ELR (cell line): ENCODE results near the gene CFAP47.
A peak's percentile ranks its signal among the peaks of the same experiment; 100 is the strongest.
"Not testable (repeated sequence)": the region's sequence is repeated elsewhere in the genome, so short reads cannot be mapped to it uniquely, and the experiment has no call there.

Experiments
- DNase-seq: peaks from one replicate; pipeline ENCODE4 v3.0.0-alpha.2; 2015; ENCODE audit warnings: low read depth

The CFAP47 gene

GRCh38 chrX:36218801-36219200 is 299.3 kb downstream of the CFAP47 start:
- no peak for DNase-seq

- DNase-seq = not testable (repeated sequence)
These were observed 315.4 kb downstream of the CFAP47 start for GRCh38 chrX:36234840-36235528.

DNA sequence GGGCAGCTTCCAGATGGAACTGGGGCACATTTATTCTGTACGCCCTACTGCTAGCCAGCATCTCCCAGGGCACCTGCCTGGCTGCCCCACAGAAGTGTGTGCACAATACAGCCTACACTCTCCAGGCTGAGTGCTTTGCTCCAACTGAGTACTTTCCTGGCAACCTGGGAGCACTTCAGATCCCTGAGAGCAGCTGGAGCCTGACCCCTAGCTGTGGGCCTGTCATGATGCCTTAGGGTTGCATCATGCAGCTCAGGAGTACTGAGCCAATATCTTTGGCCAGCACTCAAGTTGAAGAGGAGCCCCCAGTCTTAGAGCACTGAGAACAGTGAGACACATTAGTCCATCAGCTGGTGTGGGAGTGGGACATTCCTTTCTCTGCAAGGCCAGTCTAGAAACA is 321.9 kb downstream of the CFAP47 start:
- DNase-seq = no peak

- no peak for DNase-seq
These were observed 346.6 kb downstream of the CFAP47 start for GRCh38 chrX:36266155-36266554.

DNA sequence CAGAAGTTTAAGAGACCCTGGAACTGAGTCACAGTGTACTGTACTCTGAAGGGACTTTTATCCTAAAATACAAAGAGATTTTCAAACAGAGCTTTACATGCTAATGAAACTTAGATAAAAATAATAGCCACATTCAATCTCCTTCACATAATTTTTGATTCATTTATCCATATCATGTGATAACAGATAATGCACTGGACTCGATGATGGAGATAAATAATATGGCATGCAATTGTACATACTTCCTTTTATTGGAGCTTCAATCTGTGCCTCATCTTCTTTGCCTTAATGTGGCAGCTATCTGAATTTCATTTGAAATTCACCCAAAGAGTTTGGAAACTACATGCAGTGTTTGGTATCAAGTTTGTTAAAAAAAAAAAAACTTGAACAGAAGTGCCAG is 390.6 kb downstream of the CFAP47 start:
- no peak for DNase-seq

GRCh38 chrX:36314303-36314702 is 394.8 kb downstream of the CFAP47 start:
- DNase-seq = no peak

- DNase-seq = peak; percentile 48
These were observed 415.0 kb downstream of the CFAP47 start for GRCh38 chrX:36334572-36334971.

DNA sequence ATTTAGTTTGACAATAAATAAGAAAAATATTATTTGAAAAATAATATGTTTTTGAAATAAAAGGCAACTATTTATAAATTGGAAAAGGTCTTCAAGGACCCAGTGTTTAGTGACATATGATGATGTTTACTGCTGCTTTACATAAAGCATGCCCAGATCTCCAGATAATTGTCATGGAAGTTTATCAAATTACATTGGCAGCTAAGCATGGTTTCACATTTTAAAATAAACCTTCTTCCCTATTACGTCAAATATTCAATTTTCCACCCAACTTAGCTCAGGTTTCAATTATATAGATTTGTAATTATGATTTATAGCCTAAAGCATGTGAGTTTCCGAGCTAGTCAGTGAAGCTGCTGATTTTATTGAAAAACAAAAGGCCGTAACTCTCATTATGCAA is 417.2 kb downstream of the CFAP47 start:
- no peak for DNase-seq

DNA sequence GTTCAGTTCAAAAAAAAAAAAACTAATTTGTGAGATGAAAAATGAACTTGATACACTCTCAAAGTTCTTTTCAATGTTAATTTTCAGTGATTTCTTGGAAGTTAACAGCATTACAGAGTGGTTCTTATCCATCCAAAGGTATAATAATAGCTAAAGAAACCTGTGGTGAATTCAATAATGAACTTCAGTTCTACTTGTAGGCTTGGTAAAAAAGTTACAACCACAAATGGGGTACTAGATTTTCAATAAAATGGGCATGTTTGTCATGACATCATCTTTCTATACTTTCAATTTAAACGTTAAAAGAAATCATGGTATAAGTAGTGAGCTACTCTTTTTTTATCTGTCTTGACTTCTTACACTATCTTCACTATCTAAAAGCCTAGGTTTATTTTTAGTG is 424.8 kb downstream of the CFAP47 start:
- DNase-seq = no peak

- DNase-seq = no peak
These were observed 429.0 kb downstream of the CFAP47 start for GRCh38 chrX:36348509-36348908.

GRCh38 chrX:36357855-36358254 is 438.3 kb downstream of the CFAP47 start:
- DNase-seq = no peak

DNA sequence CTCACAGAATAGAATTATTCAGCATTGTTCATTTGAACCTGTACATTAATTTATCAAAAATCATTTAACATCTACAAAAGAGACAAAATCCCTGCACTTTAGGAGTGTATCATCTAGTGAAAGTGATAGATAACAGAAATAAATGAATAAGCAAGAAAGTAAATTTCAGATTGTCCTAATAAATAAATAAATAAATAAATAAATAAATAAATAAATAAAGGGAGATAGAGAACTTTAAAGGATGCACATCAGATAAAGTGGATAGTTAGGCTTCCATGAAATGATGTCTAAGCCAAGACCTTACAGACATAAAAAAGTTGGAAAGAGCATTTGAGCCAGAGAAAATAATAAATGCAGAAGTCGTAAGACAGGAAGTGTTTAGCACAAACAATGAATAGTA is 444.7 kb downstream of the CFAP47 start:
- DNase-seq = no peak

- DNase-seq = no peak
These were observed 464.0 kb downstream of the CFAP47 start for GRCh38 chrX:36383495-36383894.

DNA sequence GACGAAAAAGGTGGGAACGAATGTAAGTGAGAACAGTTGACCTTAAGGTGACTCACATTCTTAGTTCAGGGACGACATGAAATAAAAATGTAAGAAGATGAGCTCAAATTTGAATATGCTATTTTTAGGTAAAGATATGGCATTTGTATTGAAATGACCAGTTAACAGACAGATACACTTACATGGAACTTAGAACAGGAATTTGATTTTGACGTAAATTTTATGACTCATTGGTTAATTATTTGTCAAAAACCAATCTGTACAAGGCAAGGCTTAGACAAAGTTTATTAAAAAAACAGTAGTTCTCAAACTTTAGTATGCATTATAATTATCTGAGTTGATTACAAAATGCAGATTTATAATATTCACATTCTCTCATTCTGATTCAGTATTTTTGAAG is 469.4 kb downstream of the CFAP47 start:
- DNase-seq = peak; percentile 15

DNA sequence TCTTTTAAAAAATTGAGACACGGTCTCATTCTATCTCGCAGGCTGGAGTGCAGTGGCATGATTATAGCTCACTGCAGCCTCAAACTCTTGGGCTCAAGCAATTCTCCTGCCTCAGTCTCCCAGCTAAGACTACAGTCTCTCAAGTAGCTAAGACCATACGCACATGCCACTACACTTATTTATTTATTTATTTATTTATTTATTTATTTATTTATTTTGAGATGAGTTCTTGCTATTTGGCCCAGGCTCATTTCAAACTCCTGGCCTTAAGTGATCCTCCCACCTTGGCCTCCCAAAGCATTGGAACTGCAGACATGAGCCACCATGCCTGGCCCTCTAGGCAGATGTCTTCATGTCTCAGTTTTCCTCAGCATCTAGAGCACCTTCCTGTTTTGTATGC is 482.2 kb downstream of the CFAP47 start:
- no peak for DNase-seq

- no peak for DNase-seq
These were observed 488.3 kb downstream of the CFAP47 start for GRCh38 chrX:36407836-36408235.

- DNase-seq = no peak
These were observed 494.5 kb downstream of the CFAP47 start for GRCh38 chrX:36414056-36414455.

DNA sequence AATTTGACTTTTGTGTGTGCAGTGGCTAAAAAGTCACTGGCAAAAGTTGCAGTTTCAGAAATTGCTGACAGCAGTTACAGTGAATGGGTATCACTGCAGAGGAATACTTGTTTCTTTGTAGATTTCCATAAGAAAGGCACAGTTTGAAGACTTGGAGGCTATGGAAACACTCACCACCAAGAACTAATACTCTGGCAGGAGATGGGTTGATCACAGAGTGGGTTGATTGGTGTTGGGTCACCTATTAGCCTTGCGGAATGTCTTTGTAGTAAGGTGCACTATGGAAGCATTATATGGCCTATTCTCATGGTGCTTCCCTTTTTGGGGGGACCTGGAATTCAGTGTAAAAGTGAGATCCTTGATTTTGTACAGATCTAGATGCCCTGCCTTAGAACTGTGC is 502.8 kb downstream of the CFAP47 start:
- DNase-seq = no peak

- DNase-seq = peak; percentile 92
These were observed 512.3 kb downstream of the CFAP47 start for GRCh38 chrX:36431819-36432218.

DNA sequence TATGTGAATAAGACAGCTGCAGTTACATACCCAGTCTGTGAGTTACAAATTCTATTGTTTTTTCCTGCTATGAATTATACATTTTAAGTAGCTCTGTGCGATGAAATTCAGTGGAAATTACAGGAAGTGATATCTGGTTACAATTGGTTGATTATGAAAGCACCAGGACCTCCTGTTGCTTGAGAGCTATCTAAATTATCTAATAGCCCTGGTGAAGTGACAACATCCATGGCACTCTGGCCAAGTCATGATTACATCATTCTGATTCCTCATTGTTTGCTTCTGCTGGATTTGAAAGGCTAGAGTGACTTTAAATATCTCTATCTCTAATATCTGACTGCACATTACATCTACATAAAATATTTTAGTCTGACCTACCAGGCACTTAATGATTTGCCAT is 515.0 kb downstream of the CFAP47 start:
- peak; percentile 60 for DNase-seq
